Spleen (tissue), 7 donors: ENCODE measurements around the gene CDC42BPB.
A peak's percentile ranks its signal among the peaks of the same experiment; 100 is the strongest.

ENCODE experiments used
- POLR2A ChIP-seq, 3 donors: fragments of 450-650 bp; IDR thresholded peaks; one replicate each; pipeline ENCODE4 v1.5.1; 2017; ENCODE audit warnings: antibody characterized with exemption in 3 of 3, mild to moderate bottlenecking in 1 of 3
- TF ChIP-seq, protein P1 (sequence below), 11 experiments: fragments of 200-600 bp in 7 of 11; fragments of 450-650 bp in 4 of 11; sonication (generic) in 4 of 11; IDR thresholded peaks in 8 of 11; conservative IDR thresholded peaks in 3 of 11; 1 replicate in 7 of 11; 2 replicates in 4 of 11; pipeline versions ENCODE4 v1.4.0 to v1.8.0; 2016 to 2021; ENCODE audit warnings: antibody characterized with exemption in 11 of 11, inconsistent platforms in 4 of 11, mild to moderate bottlenecking in 1 of 11
- donor health status: DM: no; HTN: no; CAD: no; lungs with moderate emphysema.
- donor health status: DM: no; HTN: no; CAD: no.
- donor health status: DM: no; HTN: no; CAD: no.

DNA sequence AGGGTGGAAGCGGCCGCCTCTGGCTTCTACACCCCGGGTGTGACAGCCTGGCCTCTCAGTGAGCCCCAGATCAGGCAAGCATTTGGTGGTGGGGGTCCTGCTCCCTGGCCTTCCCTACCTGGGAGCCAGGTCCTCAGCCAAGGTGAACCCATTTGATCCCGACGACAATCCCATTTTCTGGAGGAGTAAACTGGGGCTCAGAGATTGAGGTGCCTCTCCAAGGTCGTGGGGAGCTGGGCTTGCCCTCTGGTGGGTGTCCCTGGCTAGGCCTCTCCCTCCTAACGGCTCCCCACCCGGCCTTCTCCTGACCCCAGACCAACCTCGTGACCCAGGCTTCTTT lies 34.5 kb upstream of the CDC42BPB start:
- TF ChIP-seq, protein P1, sequence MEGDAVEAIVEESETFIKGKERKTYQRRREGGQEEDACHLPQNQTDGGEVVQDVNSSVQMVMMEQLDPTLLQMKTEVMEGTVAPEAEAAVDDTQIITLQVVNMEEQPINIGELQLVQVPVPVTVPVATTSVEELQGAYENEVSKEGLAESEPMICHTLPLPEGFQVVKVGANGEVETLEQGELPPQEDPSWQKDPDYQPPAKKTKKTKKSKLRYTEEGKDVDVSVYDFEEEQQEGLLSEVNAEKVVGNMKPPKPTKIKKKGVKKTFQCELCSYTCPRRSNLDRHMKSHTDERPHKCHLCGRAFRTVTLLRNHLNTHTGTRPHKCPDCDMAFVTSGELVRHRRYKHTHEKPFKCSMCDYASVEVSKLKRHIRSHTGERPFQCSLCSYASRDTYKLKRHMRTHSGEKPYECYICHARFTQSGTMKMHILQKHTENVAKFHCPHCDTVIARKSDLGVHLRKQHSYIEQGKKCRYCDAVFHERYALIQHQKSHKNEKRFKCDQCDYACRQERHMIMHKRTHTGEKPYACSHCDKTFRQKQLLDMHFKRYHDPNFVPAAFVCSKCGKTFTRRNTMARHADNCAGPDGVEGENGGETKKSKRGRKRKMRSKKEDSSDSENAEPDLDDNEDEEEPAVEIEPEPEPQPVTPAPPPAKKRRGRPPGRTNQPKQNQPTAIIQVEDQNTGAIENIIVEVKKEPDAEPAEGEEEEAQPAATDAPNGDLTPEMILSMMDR (IDR thresholded peaks at IDR 0.05 in 8 of 11, conservative IDR thresholded peaks at IDR 0.05 in 3 of 11), result peak in 2 of 11 experiments; percentile 7 to 37
- no peak for TF ChIP-seq POLR2A (IDR thresholded peaks at IDR 0.05)
